T1000 (cell line): ENCODE data around the gene CSNK1G1.
"Not testable (repeated sequence)": the region's sequence is repeated elsewhere in the genome, so short reads cannot be mapped to it uniquely, and the experiment has no call there.

Experiments
- DNase-seq: peaks from one replicate; lab custom pipeline; 2025; ENCODE audit warnings: mixed read lengths; lab: John Stamatoyannopoulos, UW

Gene CSNK1G1

DNA sequence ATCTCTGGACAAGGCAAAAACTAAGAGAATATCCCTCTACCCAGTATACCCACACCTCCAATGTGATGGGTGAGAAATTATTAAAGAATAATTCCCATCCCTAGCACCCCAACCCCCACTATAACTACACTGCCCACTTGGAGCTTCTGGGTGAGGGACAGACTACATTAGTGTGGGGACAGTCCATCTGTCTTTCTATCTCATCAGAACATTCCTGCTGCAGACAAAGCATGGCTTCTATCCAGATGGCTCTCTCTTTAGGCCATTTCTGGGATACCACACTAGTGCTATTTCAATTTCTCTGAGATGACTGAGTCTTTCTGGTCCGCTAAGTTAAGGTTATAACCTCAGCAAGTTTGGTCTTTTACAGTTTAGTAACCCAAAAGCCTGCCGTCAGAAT, 6.6 kb downstream of the CSNK1G1 start:
- no peak for DNase-seq

DNA sequence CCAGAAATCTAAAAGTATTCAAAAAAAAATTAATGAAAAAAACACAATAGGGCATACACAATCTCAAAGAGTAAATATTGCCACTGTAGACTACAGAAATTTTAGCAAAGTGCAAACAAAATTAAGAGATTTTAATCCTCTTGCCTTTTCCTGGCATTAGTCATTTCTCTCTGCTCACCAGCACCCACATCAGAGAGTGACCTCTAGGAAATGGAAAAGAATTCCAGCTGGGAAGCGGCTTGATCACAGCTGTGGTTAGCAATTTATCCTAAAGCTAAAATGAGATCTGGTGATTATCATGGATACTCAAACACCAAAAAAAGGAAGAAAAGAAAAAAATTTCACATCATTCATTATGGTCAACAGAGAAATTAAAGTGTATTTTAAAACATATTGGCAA, 7.5 kb downstream of the CSNK1G1 start:
- no peak for DNase-seq

GRCh38 chr15:64346242-64346641, 9.7 kb downstream of the CSNK1G1 start:
- DNase-seq: not testable (repeated sequence)

DNA sequence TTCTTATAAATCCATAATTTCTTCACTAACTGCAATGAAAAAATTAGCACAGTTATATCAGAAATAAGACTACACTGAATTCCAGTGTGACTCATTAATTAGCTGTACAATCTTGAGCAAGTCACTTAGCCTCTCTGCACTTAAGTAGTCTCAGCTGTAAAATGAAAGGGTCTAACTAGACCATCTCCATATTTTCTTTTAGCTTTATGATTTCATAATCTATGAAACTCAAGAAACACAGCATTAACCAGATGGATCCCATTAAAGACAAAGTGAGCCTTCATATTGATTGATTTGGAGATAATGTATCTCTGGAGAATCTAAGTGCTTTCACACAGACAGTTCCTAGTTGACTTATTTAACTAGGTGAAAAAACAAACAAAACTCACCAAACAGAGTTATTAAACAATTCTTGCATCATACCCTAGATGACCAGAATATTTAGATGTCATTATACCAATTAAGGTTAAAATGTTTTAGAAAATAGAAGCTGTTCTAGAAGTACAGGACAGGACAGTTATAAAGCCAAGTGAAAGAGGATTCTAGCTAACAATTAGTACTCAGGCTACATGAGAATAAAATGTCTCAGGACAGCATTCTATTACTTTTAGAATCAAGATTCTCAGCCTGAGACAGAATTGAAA, 11.2 kb downstream of the CSNK1G1 start:
- no peak for DNase-seq

DNA sequence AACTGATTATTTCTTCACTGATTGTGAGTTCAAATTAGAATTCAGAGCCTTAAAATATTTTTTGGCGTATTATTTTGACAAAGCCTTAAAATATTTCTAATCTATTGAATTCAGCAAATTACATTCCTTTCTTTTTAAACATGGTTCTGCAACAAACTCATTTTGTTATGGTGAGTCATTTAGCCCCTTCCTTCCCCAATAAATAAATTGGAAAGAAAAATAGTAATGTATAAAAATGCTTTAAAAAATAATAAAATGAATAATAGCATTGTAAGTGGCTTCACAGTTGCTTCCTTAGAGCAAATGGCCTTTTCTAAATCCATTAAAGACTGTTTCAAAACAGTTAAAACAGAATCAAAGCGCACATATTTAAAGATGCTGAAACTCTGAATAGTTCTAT, 12.1 kb downstream of the CSNK1G1 start:
- DNase-seq: no peak

DNA sequence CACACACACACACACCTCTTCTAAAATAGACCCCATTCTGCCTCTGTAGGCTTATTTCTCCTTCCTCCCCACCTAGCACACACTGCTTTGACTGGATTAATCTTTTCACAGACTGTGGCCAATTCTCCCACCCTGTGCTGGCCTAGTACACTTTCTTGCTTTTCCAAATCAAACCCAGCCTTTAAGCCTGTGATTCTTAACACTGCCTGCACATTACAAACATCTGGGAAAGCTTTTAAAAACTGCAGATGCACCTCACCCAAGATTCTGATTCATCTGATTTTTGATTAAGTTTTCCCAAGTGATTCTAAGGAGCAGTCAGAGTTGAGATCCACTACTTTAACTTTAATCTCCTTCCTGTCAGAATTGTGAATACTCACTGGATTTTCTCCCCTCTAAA, 12.8 kb downstream of the CSNK1G1 start:
- no peak for DNase-seq

DNA sequence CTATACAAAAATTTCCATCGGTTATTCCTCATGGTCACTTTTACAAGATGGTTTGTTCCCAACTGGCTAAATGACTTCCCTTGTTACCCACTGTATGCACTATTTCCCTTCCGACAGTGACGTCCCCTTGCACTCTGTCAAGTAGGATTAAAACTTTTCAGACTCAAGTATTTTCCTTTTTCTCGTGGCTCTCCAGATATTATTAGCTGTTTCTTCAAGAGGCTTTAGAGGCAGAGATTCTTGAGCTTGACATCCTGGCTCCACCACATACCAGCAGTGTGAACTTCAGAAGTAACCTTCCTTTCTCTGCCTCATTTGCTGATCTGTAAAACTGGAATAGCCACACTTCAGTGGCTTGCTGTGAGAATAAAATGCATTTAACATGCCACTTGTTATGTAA, 14.0 kb downstream of the CSNK1G1 start:
- DNase-seq: no peak

DNA sequence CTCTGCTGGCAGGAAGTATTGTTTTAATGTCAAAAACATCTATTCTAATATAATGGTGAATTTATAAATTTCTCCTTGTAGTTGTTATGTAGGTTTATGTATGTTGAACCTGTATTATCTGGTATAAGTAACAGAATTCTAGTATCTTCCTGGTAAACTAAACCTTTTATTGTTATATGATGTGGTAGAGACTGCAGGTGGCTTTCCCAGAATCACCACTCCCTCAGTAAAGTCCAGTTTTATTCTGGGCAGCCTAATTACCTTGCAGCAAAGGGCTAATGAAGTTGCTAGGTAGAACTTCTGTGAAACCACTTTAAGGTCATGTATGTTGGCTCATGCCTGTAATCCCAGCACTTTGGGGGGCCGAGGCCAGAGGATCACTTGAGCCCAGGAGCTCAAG, 15.6 kb downstream of the CSNK1G1 start:
- DNase-seq: no peak

GRCh38 chr15:64337761-64338160, 18.2 kb downstream of the CSNK1G1 start:
- DNase-seq: no peak

DNA sequence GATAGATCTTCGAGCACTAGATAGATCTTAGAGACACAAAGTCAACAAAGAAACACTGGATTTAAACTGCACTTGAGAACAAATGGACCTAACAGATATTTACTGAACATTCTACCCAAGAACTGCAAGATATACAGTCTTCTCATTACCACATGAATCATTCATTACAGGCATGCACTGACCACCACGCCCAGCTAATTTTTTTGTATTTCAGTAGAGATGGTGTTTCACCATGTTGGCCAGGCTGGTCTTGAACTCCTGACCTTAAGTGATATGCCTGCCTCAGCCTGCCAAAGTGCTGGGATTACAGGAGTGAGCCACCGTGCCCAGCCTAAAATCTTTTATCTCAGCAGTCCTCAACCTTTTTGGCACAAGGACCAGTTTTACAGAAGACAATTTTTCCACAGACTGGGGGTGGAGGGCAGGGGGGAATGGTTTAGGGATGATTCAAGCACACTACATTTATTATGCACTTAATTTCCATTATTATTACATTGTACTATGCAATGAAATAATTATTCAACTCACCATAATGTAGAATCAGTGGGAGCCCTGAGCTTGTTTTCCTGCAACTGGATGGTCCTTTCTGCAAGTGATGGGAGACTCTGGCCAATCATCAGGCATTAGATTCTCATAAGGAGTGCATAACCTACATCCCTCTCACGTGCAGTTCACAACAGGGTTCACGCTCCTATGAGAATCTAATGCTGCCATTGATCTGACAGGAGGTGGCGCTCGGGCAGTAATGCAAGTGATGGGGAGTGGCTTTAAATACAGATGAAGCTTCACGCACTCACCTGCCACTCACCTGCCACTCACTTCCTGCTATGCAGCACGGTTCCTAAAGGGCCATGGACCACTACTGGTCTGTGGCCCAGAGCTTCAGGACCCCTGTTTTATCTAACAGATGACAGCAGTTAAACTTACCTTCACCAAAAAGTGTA, 21.7 kb downstream of the CSNK1G1 start:
- DNase-seq: no peak

DNA sequence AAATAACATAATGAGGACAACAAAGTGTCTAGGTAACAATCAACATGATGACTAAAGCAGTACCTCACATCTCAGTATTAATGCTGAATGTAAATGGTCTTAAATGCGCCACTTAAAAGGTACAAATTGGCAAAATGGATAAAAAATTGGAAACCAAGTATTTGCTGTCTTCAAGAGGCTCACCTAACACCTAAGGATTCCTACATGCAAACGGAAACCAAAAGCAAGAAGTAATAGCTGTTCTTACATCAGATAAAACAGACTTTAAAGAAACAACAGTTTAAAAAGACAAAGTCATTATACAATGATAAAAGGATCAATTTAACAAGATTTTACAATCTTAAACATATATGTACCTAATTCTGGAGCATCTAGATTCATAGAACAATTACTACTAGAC, 22.5 kb downstream of the CSNK1G1 start:
- no peak for DNase-seq

GRCh38 chr15:64331668-64332067, 24.3 kb downstream of the CSNK1G1 start:
- not testable (repeated sequence) for DNase-seq

- not testable (repeated sequence) for DNase-seq
Observed at GRCh38 chr15:64326975-64327374, 29.0 kb downstream of the CSNK1G1 start.

DNA sequence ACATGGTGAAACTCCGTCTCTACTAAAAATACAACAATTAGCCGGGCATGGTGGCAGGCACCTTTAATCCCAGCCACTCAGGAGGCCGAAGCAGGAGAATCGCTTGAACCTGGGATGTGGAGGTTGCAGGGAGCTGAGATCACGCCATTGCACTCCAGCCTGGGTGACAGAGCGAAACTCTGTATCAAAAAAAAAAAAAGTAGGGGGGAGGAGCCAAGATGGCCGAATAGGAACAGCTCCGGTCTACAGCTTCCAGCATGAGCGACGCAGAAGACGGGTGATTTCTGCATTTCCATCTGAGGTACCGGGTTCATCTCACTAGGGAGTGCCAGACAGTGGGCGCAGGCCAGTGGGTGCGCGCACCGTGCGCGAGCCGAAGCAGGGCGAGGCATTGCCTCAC, 29.5 kb downstream of the CSNK1G1 start:
- DNase-seq: not testable (repeated sequence)

DNA sequence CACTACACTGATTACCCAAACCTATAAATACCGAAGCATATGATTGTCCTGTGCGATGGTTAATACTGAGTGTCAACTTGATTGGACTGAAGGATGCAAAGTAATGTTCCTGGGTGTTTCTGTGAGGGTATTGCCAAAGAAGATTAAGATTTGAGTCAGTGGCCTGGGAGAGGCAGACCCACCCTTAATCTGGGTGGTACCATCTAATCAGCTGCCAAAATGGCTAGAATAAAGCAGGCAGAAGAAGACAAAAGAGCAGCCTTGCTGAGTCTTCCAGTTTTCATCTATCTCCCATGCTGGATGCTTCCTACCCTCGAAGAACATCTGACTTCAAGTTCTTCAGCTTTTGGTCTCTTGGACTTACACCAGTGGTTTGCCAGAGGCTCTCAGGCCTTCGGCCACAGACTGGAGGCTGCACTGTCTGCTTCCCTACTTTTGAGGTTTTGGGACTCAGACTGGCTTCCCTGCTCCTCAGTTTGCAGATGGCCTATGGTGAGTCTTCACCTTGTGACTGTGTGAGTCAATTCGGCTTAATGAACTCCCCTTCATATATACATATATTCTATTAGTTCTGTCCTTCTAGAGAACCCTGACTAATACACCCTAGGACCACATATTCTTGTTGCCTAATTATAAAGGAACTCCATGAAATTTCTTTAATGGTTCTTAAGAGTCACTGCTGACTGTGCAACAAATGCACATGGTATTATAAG, 31.7 kb downstream of the CSNK1G1 start:
- DNase-seq: no peak

DNA sequence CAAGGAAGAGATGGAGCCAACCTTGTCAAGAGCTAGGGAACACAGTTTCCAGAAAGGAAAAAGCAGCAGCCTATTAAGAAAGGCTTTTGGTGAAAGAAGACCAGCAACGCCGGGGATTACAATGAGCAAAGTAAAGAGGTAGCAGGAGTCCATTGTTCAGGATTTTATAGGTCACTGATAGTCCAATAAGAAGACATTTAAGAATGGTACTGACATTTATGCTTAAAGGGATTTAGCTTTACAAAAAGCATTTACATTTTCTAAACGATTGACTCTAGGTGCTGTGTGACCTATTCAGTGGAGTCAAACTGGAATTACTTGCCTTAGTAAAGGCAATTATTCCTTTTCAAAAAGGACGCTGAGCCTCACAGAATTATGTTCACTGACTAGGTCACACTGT, 40.8 kb downstream of the CSNK1G1 start:
- DNase-seq: no peak

GRCh38 chr15:64314456-64314855, 41.5 kb downstream of the CSNK1G1 start:
- no peak for DNase-seq

DNA sequence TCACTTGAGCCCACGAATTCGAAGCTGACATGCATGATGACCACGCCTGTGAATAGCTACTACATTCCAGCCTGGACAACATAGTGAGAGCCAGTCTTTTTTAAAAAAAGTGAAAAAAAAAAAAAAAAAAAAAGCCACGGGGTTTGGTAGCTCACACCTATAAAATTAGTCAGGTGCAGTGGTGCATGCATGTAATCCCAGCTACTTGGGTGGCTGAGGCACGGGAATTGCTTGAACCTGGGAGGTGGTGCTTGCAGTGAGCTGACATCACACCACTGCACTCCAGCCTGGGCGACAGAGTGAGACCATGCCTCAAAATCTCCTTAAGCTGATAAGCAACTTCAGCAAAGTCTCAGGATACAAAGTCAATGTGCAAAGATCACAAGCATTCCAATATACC, 44.4 kb downstream of the CSNK1G1 start:
- no peak for DNase-seq

GRCh38 chr15:64310036-64310435, 45.9 kb downstream of the CSNK1G1 start:
- DNase-seq: no peak

DNA sequence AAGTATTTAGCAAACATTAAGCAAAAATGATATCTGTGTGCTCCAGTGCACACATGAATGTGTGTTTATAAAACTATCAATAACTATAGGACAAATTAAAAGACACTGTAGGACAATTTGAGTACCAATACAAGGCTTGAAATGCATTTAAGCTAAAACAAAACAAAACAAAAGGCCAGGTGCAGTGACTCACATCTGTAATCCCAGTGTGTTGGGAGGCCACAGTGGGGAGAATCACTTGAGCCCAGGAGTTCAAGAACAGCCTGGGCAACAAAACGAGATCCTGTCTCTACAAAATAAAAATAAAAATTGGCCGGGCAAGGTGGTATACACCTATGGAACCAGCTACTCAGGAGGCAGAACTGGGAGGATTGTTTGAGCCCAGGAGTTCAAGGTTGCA, 50.7 kb downstream of the CSNK1G1 start:
- no peak for DNase-seq

GRCh38 chr15:64289550-64289949, 66.4 kb downstream of the CSNK1G1 start:
- DNase-seq: no peak

DNA sequence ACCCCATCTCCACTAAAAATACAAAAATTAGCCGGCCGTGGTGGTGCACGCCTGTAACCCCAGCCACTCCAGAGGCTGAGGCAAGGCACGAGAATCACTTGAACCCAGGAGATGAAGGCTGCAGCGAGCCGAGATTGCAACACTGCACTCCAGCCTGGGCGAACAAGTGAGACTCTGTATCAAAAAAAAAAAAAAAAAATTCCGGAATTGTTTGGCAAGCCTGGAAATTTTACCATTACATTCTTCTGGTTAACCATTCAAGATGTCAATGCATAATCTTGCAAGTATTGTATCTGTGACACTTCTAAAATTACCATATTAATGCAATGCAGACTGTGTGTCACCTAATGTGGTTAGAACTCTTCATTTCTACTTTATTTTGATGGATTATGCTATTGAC, 67.0 kb downstream of the CSNK1G1 start:
- no peak for DNase-seq

- no peak for DNase-seq
Observed at GRCh38 chr15:64288577-64288976, 67.4 kb downstream of the CSNK1G1 start.
